GM20000 (cell line): ENCODE data around the gene SYDE2.
A peak's percentile ranks its signal among the peaks of the same experiment; 100 is the strongest.

Experiments
- DNase-seq: peaks from one replicate; pipeline ENCODE4 v3.0.0; 2012; ENCODE audit warnings: low spot score
- CTCF ChIP-seq: IDR thresholded peaks from 2 replicates; pipeline ENCODE4 v1.5.1; 2012; ENCODE audit warnings: mild to moderate bottlenecking, control low read depth; ENCODE audit errors: extremely low read depth, missing control alignments

SYDE2 gene

GRCh38 chr1:85208488-85208887 is 7.7 kb upstream of the SYDE2 start:
- DNase-seq: no peak
- no peak for TF ChIP-seq CTCF

- no peak for DNase-seq
- no peak for TF ChIP-seq CTCF
Measured at GRCh38 chr1:85203573-85204171, 2.9 kb upstream of the SYDE2 start.

GRCh38 chr1:85202864-85203255 is 2.0 kb upstream of the SYDE2 start:
- TF ChIP-seq CTCF: no peak
- DNase-seq: no peak

GRCh38 chr1:85202092-85202863 is 1.5 kb upstream of the SYDE2 start:
- TF ChIP-seq CTCF: no peak
- no peak for DNase-seq

- no peak for TF ChIP-seq CTCF
- peak; percentile 73 for DNase-seq
Measured at GRCh38 chr1:85201340-85202091, 700 bp upstream of the SYDE2 start.

- TF ChIP-seq CTCF: no peak
Measured at GRCh38 chr1:85199667-85200462, 951 bp downstream of the SYDE2 start.

More at GRCh38 chr1:85199667-85200462, 951 bp downstream of the SYDE2 start:
- no peak for DNase-seq
